DMS53 (cell line): ENCODE results near the gene STX11.
A peak's percentile ranks its signal among the peaks of the same experiment; 100 is the strongest.
"Not testable (repeated sequence)": the region's sequence is repeated elsewhere in the genome, so short reads cannot be mapped to it uniquely, and the experiment has no call there.

Source experiments
- DNase-seq: peaks from one replicate; lab custom pipeline; 2025; lab: John Stamatoyannopoulos, UW

The STX11 gene

GRCh38 chr6:144149894-144150709, at the start of gene STX11:
TSS of gene STX11 (plus strand) at chr6:144150517. CDS start at chr6:144186628, 36,111 bp downstream.
- DNase-seq: peak; percentile 80

GRCh38 chr6:144103026-144103563, 47.2 kb upstream of the STX11 start:
- no peak for DNase-seq

GRCh38 chr6:144104488-144104887, 45.8 kb upstream of the STX11 start:
- no peak for DNase-seq

- DNase-seq: peak; percentile 80
Observed at GRCh38 chr6:144104898-144105487, 45.3 kb upstream of the STX11 start.

- DNase-seq: no peak
Observed at GRCh38 chr6:144106206-144106605, 44.1 kb upstream of the STX11 start.

- DNase-seq: no peak
Observed at GRCh38 chr6:144110210-144110609, 40.1 kb upstream of the STX11 start.

- no peak for DNase-seq
Observed at GRCh38 chr6:144113366-144113765, 37.0 kb upstream of the STX11 start.

GRCh38 chr6:144115219-144115618, 35.1 kb upstream of the STX11 start:
- DNase-seq: no peak

GRCh38 chr6:144119376-144119775, 30.9 kb upstream of the STX11 start:
- no peak for DNase-seq

- no peak for DNase-seq
Observed at GRCh38 chr6:144122861-144123260, 27.5 kb upstream of the STX11 start.

GRCh38 chr6:144123421-144123820, 26.9 kb upstream of the STX11 start:
- no peak for DNase-seq

GRCh38 chr6:144123836-144124235, 26.5 kb upstream of the STX11 start:
- DNase-seq: no peak

- DNase-seq: no peak
Observed at GRCh38 chr6:144127097-144127496, 23.2 kb upstream of the STX11 start.

GRCh38 chr6:144129469-144129868, 20.8 kb upstream of the STX11 start:
- DNase-seq: no peak

- DNase-seq: no peak
Observed at GRCh38 chr6:144131248-144131709, 19.0 kb upstream of the STX11 start.

GRCh38 chr6:144132167-144132690, 18.1 kb upstream of the STX11 start:
- not testable (repeated sequence) for DNase-seq

GRCh38 chr6:144133225-144133821, 17.0 kb upstream of the STX11 start:
- DNase-seq: no peak

- DNase-seq: no peak
Observed at GRCh38 chr6:144134176-144134575, 16.1 kb upstream of the STX11 start.

GRCh38 chr6:144134737-144135136, 15.6 kb upstream of the STX11 start:
- DNase-seq: no peak

GRCh38 chr6:144138542-144138941, 11.8 kb upstream of the STX11 start:
- DNase-seq: no peak

GRCh38 chr6:144139817-144140216, 10.5 kb upstream of the STX11 start:
- no peak for DNase-seq

- no peak for DNase-seq
Observed at GRCh38 chr6:144140867-144141266, 9.4 kb upstream of the STX11 start.

GRCh38 chr6:144141470-144141869, 8.8 kb upstream of the STX11 start:
- no peak for DNase-seq
